HG03066 (cell line): Measurements from ENCODE around the gene DNMBP.
A peak's percentile ranks its signal among the peaks of the same experiment; 100 is the strongest.
"Not testable (repeated sequence)": the region's sequence is repeated elsewhere in the genome, so short reads cannot be mapped to it uniquely, and the experiment has no call there.

Source experiments
- ATAC-seq: cut with Tn5 transposase; IDR thresholded peaks from one replicate; pipeline ENCODE4 v1.9.1; 2021; ENCODE audit warnings: low read depth; ENCODE audit not compliant: unreplicated experiment

The DNMBP gene

GRCh38 chr10:100019787-100020141 is 10.0 kb upstream of the DNMBP start:
- ATAC-seq, result no peak

DNA sequence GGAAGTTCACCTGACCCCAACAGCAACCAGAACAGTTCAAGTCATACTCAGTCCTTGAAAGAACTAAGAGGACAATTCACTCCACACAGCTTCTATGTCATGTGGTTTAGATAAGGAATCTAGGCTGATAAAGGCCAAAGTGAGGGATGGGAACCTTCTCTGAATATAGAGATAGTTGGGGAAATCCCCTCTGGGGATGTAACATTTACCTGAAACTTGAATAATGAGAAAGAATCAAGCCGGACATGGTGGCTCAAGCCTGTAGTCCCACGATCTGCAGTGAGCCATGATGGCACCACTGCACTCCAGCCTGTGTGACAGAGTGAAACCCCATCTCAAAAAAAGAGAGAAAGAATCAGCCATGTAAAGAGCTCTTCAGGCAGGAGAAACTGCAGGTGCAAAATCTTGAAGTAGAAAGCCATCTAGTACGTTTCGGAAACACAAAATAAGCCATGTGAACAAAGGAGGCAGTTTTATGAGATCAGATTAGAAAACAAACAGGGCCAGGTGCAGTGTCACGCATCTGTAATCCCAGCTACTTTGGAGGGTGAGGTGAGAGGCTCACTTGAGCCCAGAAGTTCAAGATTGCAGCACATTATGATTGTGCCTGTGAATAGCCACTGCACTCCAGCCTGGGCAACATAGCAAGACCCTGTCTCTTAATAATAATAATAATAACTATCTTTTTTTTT is 4.5 kb upstream of the DNMBP start:
- peak; percentile 71 for ATAC-seq

GRCh38 chr10:100013621-100014020 is 3.9 kb upstream of the DNMBP start:
- no peak for ATAC-seq

- not testable (repeated sequence) for ATAC-seq
These were observed 2.2 kb upstream of the DNMBP start for GRCh38 chr10:100011906-100012305.

DNA sequence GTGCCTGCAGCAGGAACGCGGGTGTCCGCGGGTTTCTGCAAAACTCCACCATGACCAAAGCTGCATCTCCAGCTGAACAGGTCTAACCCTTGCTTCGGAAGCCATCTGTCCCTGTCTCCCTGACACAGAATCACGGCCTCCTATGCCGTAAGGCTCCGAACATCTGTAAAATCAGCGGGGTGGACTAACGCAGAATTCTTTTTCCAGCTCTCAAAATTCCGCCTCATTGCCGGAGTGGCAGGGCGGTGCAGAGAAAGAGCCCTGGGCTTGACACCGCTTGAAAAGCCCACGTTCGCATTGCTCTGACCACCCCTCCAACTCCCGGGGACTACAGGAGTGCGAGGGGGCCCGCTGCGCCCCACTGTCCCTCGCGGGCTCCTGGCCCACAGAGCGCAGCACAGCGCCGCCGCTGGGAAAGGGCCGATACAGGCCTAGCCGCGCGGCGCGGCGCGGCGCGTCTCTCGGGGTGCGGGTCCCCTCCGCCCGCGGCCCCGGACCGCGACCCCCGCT is 409 bp downstream of the DNMBP start:
- ATAC-seq, result peak; percentile 37

- no peak for ATAC-seq
These were observed 952 bp downstream of the DNMBP start for GRCh38 chr10:100008708-100009282.

- ATAC-seq, result no peak
These were observed 1.6 kb downstream of the DNMBP start for GRCh38 chr10:100008142-100008522.

- ATAC-seq, result no peak
These were observed 2.3 kb downstream of the DNMBP start for GRCh38 chr10:100007231-100008141.

- no peak for ATAC-seq
These were observed 3.4 kb downstream of the DNMBP start for GRCh38 chr10:100006243-100006886.

DNA sequence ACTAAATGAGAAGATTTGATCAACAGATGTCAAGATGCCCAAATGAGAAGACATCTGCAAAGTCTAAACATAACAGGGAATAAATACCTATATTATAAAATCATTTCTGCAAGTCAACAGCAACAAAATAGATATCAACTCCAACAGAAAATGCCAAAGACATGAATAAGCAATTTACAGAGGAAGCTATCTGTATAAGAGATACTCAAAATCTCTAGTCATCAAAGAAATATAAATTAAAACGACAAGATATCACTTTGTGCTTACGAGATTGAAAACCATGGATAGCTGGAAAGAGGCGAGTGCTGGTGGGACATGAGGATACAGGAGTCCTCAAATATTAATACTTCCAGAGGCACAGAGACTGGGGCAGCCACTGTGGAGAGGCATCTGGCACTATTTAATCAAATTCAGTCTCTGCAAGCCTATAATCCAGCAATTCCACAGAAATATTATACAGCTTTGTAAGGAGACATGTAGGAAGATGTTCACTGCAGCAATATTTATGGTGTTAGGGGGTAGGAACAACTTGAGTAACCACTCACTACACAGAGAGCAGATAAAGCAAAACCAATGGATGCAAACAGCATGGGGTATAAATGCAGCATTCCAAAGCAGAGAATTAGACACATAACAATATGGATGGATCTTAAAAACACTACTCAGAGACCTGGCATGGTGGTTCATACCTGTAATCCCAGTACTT is 4.8 kb downstream of the DNMBP start:
- ATAC-seq, result no peak

GRCh38 chr10:100000109-100000644 is 9.6 kb downstream of the DNMBP start:
- no peak for ATAC-seq

DNA sequence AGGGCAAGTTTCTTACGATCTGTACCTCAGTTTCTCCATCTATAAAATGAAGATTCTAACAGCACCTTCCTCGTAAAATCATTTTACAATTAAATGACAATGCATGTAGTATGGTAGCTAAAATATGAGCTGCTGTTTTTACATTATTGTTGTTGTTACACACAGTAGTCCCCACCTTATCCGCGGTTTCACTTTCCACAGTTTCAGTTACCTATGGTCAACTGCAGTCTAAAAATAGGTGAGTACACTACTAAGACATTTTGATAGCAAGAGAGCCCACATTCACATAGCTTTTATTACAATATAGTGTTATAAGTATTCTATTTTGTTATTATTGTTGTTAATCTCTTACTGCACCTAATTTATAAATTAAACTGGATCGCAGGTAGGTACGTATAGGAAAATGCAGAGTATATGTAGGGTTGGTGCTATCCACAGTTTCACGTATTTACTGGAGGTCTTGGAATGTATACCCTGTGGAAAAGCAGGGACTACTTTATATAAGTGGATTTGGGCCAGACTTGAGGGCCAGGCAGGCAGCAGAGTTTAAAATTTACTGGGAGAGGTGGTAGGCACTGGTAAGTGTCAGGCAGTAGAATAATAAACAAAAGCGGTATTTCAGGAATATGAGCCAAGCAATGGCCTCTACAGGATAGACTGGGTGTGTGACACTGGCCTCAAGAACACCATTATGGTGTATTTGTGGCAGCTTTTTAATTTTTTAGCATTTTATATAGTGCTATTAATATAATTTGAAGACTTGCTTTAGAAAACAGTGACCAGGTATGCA is 10.2 kb downstream of the DNMBP start:
- no peak for ATAC-seq

DNA sequence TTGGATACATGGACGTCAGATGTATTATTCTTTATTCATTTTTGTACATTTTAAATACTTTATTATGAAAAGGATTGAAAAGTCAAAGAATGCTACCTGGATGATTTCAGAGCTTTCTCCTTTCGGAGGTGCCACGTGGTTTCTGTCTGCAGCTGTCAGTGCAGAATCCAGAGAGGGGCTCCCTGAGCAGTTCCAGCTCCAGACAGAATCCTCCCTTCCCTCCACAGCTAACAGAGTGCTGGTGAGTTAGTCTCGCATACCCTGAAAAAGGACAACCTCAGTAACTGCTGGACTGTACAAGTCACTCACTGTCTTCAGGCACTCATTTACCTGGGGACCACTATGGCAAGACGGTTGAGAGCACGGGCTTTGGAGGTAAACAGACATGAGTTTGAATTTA is 10.9 kb downstream of the DNMBP start:
- ATAC-seq, result no peak

GRCh38 chr10:99996671-99997648 is 12.8 kb downstream of the DNMBP start:
- no peak for ATAC-seq

DNA sequence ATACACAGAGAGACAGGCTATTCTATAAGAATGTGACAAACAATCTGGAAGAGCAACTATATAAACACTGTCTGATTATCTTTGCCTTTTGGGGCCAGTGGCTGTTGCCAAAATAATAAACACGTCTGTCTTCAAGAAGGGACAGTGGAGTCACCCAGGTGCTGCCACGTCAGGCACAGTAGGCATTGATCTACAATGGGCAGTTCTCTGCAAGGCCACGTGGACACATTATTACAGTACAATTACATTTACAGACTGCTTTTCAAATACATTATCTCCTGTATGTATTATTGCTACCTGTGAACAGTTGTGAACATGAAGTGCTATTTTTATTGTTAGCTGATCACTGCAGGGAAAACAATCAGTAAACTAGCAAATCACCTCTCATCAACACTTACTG is 14.0 kb downstream of the DNMBP start:
- ATAC-seq, result no peak

- ATAC-seq, result no peak
These were observed 14.5 kb downstream of the DNMBP start for GRCh38 chr10:99995269-99995668.

- ATAC-seq, result no peak
These were observed 14.9 kb downstream of the DNMBP start for GRCh38 chr10:99994801-99995200.
